ENCODE data around the gene DNAJB1. TPM values are rescaled to one million over a fixed set of nuclear protein-coding genes. Genes with fewer than 3 reads are reported as not detected.

Gene DNAJB1
- polyA plus RNA-seq, 1 donor (not counting 4 experiments of a cell fraction or from before 2014, with no cell fraction given): 265 TPM

GRCh38 chr19:14540741-14541525 lies 22.7 kb upstream of the DNAJB1 start:
- Histone ChIP-seq H3K4me1 (ENCODE audit: control insufficient read depth, extremely low read depth, insufficient read depth, low read length) (peaks cover 41% of the 10 kb centered on the region), H3K27ac (ENCODE audit: control insufficient read depth, insufficient read depth, low read length) (peak overlapping the region; percentile 18), H3K79me2 (ENCODE audit: control insufficient read depth, insufficient read depth, low read length) (peaks cover 48% of the 10 kb centered on the region), H2AFZ (ENCODE audit: control insufficient read depth, low read length) (no peak overlapping the region), H3K9me1 (ENCODE audit: control insufficient read depth, extremely low read depth, insufficient read depth, low read length) (no peaks in the 10 kb centered on the region), H4K20me1 (ENCODE audit: control insufficient read depth, extremely low read depth, insufficient read depth, low read length) (peaks cover 5% of the 10 kb centered on the region), H3K27me3 (ENCODE audit: control insufficient read depth, extremely low read depth, insufficient read depth, low read length) (no peaks in the 10 kb centered on the region), H3K4me3 (ENCODE audit: control insufficient read depth in 2 of 3, extremely low read depth in 1 of 3, insufficient read depth in 2 of 3, low read depth in 1 of 3, low read length in 3 of 3) (no peak overlapping the region), H3K9me3 (ENCODE audit: control insufficient read depth, low read depth, low read length) (no peaks in the 10 kb centered on the region), H3K9ac (ENCODE audit: control insufficient read depth, extremely low read depth, insufficient read depth, low read length) (no peak overlapping the region), H3K36me3 (ENCODE audit: control insufficient read depth in 2 of 2, extremely low read depth in 1 of 2, insufficient read depth in 2 of 2, low read length in 2 of 2) (peaks cover 5 to 6% of the 10 kb centered on the region in 2 experiments), H3K4me2 (ENCODE audit: control insufficient read depth, extremely low read depth, insufficient read depth, low read depth, low read length) (no peak overlapping the region)
- DNase-seq (ENCODE audit: low read depth, low spot score) (no peak), FAIRE-seq (no peak)
- dilution Hi-C loops (cut with MboI; ENCODE audit: extremely low pct_ligation_motif_present, low sequenced_read_pairs): no loop called here
- no peak for TF ChIP-seq CTCF (optimal IDR thresholded peaks at IDR 0.05 in 1 of 3, IDR thresholded peaks at IDR 0.05 in 1 of 3, conservative IDR thresholded peaks at IDR 0.05 in 1 of 3; ENCODE audit: extremely low read depth in 1 of 3, insufficient read depth in 2 of 3, low read length in 3 of 3)

- peak; percentile 5 for FAIRE-seq
- dilution Hi-C loops (cut with MboI; ENCODE audit: extremely low pct_ligation_motif_present, low sequenced_read_pairs): no loop called here
- H3K4me2 ChIP-seq (ENCODE audit: control insufficient read depth, extremely low read depth, insufficient read depth, low read depth, low read length): peak overlapping the region; percentile 96
Observed at GRCh38 chr19:14536926-14537692, 18.9 kb upstream of the DNAJB1 start.

More at GRCh38 chr19:14536926-14537692, 18.9 kb upstream of the DNAJB1 start:
- no peak for TF ChIP-seq EZH2 (IDR thresholded peaks at IDR 0.05; ENCODE audit: low read length)
- no peak for TF ChIP-seq CTCF (optimal IDR thresholded peaks at IDR 0.05 in 1 of 3, IDR thresholded peaks at IDR 0.05 in 1 of 3, conservative IDR thresholded peaks at IDR 0.05 in 1 of 3; ENCODE audit: extremely low read depth in 1 of 3, insufficient read depth in 2 of 3, low read length in 3 of 3)
- H3K9me3 ChIP-seq (ENCODE audit: control insufficient read depth, low read depth, low read length): no peaks in the 10 kb centered on the region
- peak overlapping the region; percentile 60 for H3K27ac ChIP-seq (ENCODE audit: control insufficient read depth, insufficient read depth, low read length)
- peak overlapping the region; percentile 71 for H3K9ac ChIP-seq (ENCODE audit: control insufficient read depth, extremely low read depth, insufficient read depth, low read length)
- H2AFZ ChIP-seq (ENCODE audit: control insufficient read depth, low read length): peak overlapping the region; percentile 48
- H3K4me3 ChIP-seq (ENCODE audit: control insufficient read depth in 2 of 3, extremely low read depth in 1 of 3, insufficient read depth in 2 of 3, low read depth in 1 of 3, low read length in 3 of 3): peak overlapping the region; percentile 18 to 74 (median 58)
- H3K4me1 ChIP-seq (ENCODE audit: control insufficient read depth, extremely low read depth, insufficient read depth, low read length): peaks cover 18% of the 10 kb centered on the region
- peaks cover 8 to 12% of the 10 kb centered on the region in 2 experiments for H3K36me3 ChIP-seq (ENCODE audit: control insufficient read depth in 2 of 2, extremely low read depth in 1 of 2, insufficient read depth in 2 of 2, low read length in 2 of 2)
- no peaks in the 10 kb centered on the region for H3K9me1 ChIP-seq (ENCODE audit: control insufficient read depth, extremely low read depth, insufficient read depth, low read length)
- H3K27me3 ChIP-seq (ENCODE audit: control insufficient read depth, extremely low read depth, insufficient read depth, low read length): no peaks in the 10 kb centered on the region
- peaks cover 50% of the 10 kb centered on the region for H3K79me2 ChIP-seq (ENCODE audit: control insufficient read depth, insufficient read depth, low read length)
- H4K20me1 ChIP-seq (ENCODE audit: control insufficient read depth, extremely low read depth, insufficient read depth, low read length): no peaks in the 10 kb centered on the region
- DNase-seq (ENCODE audit: low read depth, low spot score): no peak

All from keratinocyte (primary cell).